ENCODE measurements around the gene GUK1.

Gene GUK1

GRCh38 chr1:228174482-228175315 is 34.6 kb downstream of the GUK1 start:
- H3K4me1 ChIP-seq (ENCODE audit: control insufficient read depth, insufficient read depth, low read length) = peaks cover 27% of the 10 kb centered on the region
- H3K27ac ChIP-seq (ENCODE audit: low read length) = no peak overlapping the region
- no peak overlapping the region for H3K9ac ChIP-seq (ENCODE audit: low read length in 2 of 2)
- no peaks in the 10 kb centered on the region for H3K9me3 ChIP-seq (ENCODE audit: control insufficient read depth in 2 of 2, low read length in 2 of 2)
- H3K36me3 ChIP-seq (ENCODE audit: control insufficient read depth in 2 of 2, insufficient read depth in 2 of 2, low read length in 2 of 2) = peaks cover 2 to 4% of the 10 kb centered on the region in 2 donors
- no peaks in the 10 kb centered on the region for H3K27me3 ChIP-seq (ENCODE audit: control insufficient read depth in 1 of 2, insufficient read depth in 2 of 2, low read length in 2 of 2)
- peak overlapping the region; percentile 46 to 60 for H3K4me3 ChIP-seq (ENCODE audit: low read length in 2 of 2)

- peak overlapping the region in 1 of 2 donors; percentile 60 for H3K4me3 ChIP-seq (ENCODE audit: low read length in 2 of 2)
- no peak overlapping the region for H3K9ac ChIP-seq (ENCODE audit: low read length in 2 of 2)
- H3K36me3 ChIP-seq (ENCODE audit: control insufficient read depth in 2 of 2, insufficient read depth in 2 of 2, low read length in 2 of 2) = peaks cover 2 to 4% of the 10 kb centered on the region in 2 donors
- no peak overlapping the region for H3K27ac ChIP-seq (ENCODE audit: low read length)
- no peaks in the 10 kb centered on the region for H3K27me3 ChIP-seq (ENCODE audit: control insufficient read depth in 1 of 2, insufficient read depth in 2 of 2, low read length in 2 of 2)
- peaks cover 27% of the 10 kb centered on the region for H3K4me1 ChIP-seq (ENCODE audit: control insufficient read depth, insufficient read depth, low read length)
- no peaks in the 10 kb centered on the region for H3K9me3 ChIP-seq (ENCODE audit: control insufficient read depth in 2 of 2, low read length in 2 of 2)
These were observed 35.4 kb downstream of the GUK1 start for GRCh38 chr1:228175316-228176023.

- H3K9ac ChIP-seq (ENCODE audit: low read length in 2 of 2) = peak overlapping the region in 1 of 2 donors; percentile 21
- no peaks in the 10 kb centered on the region for H3K9me3 ChIP-seq (ENCODE audit: control insufficient read depth in 2 of 2, low read length in 2 of 2)
- H3K27ac ChIP-seq (ENCODE audit: low read length) = peak overlapping the region; percentile 37
- H3K4me1 ChIP-seq (ENCODE audit: control insufficient read depth, insufficient read depth, low read length) = peaks cover 27% of the 10 kb centered on the region
- H3K27me3 ChIP-seq (ENCODE audit: control insufficient read depth in 1 of 2, insufficient read depth in 2 of 2, low read length in 2 of 2) = no peaks in the 10 kb centered on the region
- peak overlapping the region in 1 of 2 donors; percentile 22 for H3K4me3 ChIP-seq (ENCODE audit: low read length in 2 of 2)
- H3K36me3 ChIP-seq (ENCODE audit: control insufficient read depth in 2 of 2, insufficient read depth in 2 of 2, low read length in 2 of 2) = peaks cover 2 to 4% of the 10 kb centered on the region in 2 donors
These were observed 35.9 kb downstream of the GUK1 start for GRCh38 chr1:228176024-228176395.

GRCh38 chr1:228176461-228177182 is 36.5 kb downstream of the GUK1 start:
- Histone ChIP-seq H3K27me3 (ENCODE audit: control insufficient read depth in 1 of 2, insufficient read depth in 2 of 2, low read length in 2 of 2) (no peaks in the 10 kb centered on the region), H3K4me1 (ENCODE audit: control insufficient read depth, insufficient read depth, low read length) (peaks cover 27% of the 10 kb centered on the region), H3K27ac (ENCODE audit: low read length) (peak overlapping the region; percentile 37), H3K4me3 (ENCODE audit: low read length in 2 of 2) (peak overlapping the region in 1 of 2 donors; percentile 22), H3K9me3 (ENCODE audit: control insufficient read depth in 2 of 2, low read length in 2 of 2) (no peaks in the 10 kb centered on the region), H3K9ac (ENCODE audit: low read length in 2 of 2) (peak overlapping the region in 1 of 2 donors; percentile 21), H3K36me3 (ENCODE audit: control insufficient read depth in 2 of 2, insufficient read depth in 2 of 2, low read length in 2 of 2) (peaks cover 2 to 4% of the 10 kb centered on the region in 2 donors)

GRCh38 chr1:228177183-228177475 is 37.0 kb downstream of the GUK1 start:
- H3K27ac ChIP-seq (ENCODE audit: low read length) = no peak overlapping the region
- H3K9ac ChIP-seq (ENCODE audit: low read length in 2 of 2) = no peak overlapping the region
- peaks cover 2 to 4% of the 10 kb centered on the region in 2 donors for H3K36me3 ChIP-seq (ENCODE audit: control insufficient read depth in 2 of 2, insufficient read depth in 2 of 2, low read length in 2 of 2)
- no peaks in the 10 kb centered on the region for H3K27me3 ChIP-seq (ENCODE audit: control insufficient read depth in 1 of 2, insufficient read depth in 2 of 2, low read length in 2 of 2)
- H3K4me1 ChIP-seq (ENCODE audit: control insufficient read depth, insufficient read depth, low read length) = peaks cover 27% of the 10 kb centered on the region
- H3K9me3 ChIP-seq (ENCODE audit: control insufficient read depth in 2 of 2, low read length in 2 of 2) = no peaks in the 10 kb centered on the region
- no peak overlapping the region for H3K4me3 ChIP-seq (ENCODE audit: low read length in 2 of 2)

- Histone ChIP-seq H3K4me1 (ENCODE audit: control insufficient read depth, insufficient read depth, low read length) (peaks cover 27% of the 10 kb centered on the region), H3K9me3 (ENCODE audit: control insufficient read depth in 2 of 2, low read length in 2 of 2) (no peaks in the 10 kb centered on the region), H3K9ac (ENCODE audit: low read length in 2 of 2) (no peak overlapping the region), H3K27me3 (ENCODE audit: control insufficient read depth in 1 of 2, insufficient read depth in 2 of 2, low read length in 2 of 2) (no peaks in the 10 kb centered on the region), H3K36me3 (ENCODE audit: control insufficient read depth in 2 of 2, insufficient read depth in 2 of 2, low read length in 2 of 2) (peaks cover 2 to 4% of the 10 kb centered on the region in 2 donors), H3K27ac (ENCODE audit: low read length) (no peak overlapping the region), H3K4me3 (ENCODE audit: low read length in 2 of 2) (no peak overlapping the region)
These were observed 37.9 kb downstream of the GUK1 start for GRCh38 chr1:228177721-228178710.

- H3K9me3 ChIP-seq (ENCODE audit: control insufficient read depth in 2 of 2, low read length in 2 of 2) = no peaks in the 10 kb centered on the region
- H3K36me3 ChIP-seq (ENCODE audit: control insufficient read depth in 2 of 2, insufficient read depth in 2 of 2, low read length in 2 of 2) = peaks cover 2 to 4% of the 10 kb centered on the region in 2 donors
- no peak overlapping the region for H3K4me3 ChIP-seq (ENCODE audit: low read length in 2 of 2)
- H3K27ac ChIP-seq (ENCODE audit: low read length) = peak overlapping the region; percentile 31
- H3K9ac ChIP-seq (ENCODE audit: low read length in 2 of 2) = peak overlapping the region in 1 of 2 donors; percentile 15
- no peaks in the 10 kb centered on the region for H3K27me3 ChIP-seq (ENCODE audit: control insufficient read depth in 1 of 2, insufficient read depth in 2 of 2, low read length in 2 of 2)
- H3K4me1 ChIP-seq (ENCODE audit: control insufficient read depth, insufficient read depth, low read length) = peaks cover 23% of the 10 kb centered on the region
These were observed 38.9 kb downstream of the GUK1 start for GRCh38 chr1:228178737-228179684.

- Histone ChIP-seq H3K4me3 (ENCODE audit: low read length in 2 of 2) (no peak overlapping the region), H3K27me3 (ENCODE audit: control insufficient read depth in 1 of 2, insufficient read depth in 2 of 2, low read length in 2 of 2) (no peaks in the 10 kb centered on the region), H3K4me1 (ENCODE audit: control insufficient read depth, insufficient read depth, low read length) (peaks cover 14% of the 10 kb centered on the region), H3K9me3 (ENCODE audit: control insufficient read depth in 2 of 2, low read length in 2 of 2) (no peaks in the 10 kb centered on the region), H3K36me3 (ENCODE audit: control insufficient read depth in 2 of 2, insufficient read depth in 2 of 2, low read length in 2 of 2) (peaks cover under 1 to 4% of the 10 kb centered on the region in 2 donors), H3K27ac (ENCODE audit: low read length) (no peak overlapping the region), H3K9ac (ENCODE audit: low read length in 2 of 2) (no peak overlapping the region)
These were observed 40.3 kb downstream of the GUK1 start for GRCh38 chr1:228180271-228180958.

Measured in stomach smooth muscle (tissue), 2 donors.